HG03045 (cell line): ENCODE results near the gene GUCY1B1.

Experiments used
- ATAC-seq: cut with Tn5 transposase; IDR thresholded peaks from one replicate; pipeline ENCODE4 v1.9.1; 2021; ENCODE audit warnings: mild to moderate bottlenecking, moderate library complexity; ENCODE audit not compliant: unreplicated experiment

GUCY1B1 gene

GRCh38 chr4:155758481-155759371 lies at the start of gene GUCY1B1:
Gene GUCY1B1, plus strand, starts transcription at chr4:155759021. Its CDS starts 120 bp downstream, at chr4:155759141.
- peak; percentile 98 for ATAC-seq

GRCh38 chr4:155709918-155710317 lies 48.9 kb upstream of the GUCY1B1 start:
- no peak for ATAC-seq

- ATAC-seq, result no peak
Observed at GRCh38 chr4:155711556-155711955, 47.3 kb upstream of the GUCY1B1 start.

- no peak for ATAC-seq
Observed at GRCh38 chr4:155712846-155713245, 46.0 kb upstream of the GUCY1B1 start.

GRCh38 chr4:155713911-155714310 lies 44.9 kb upstream of the GUCY1B1 start:
- no peak for ATAC-seq

- ATAC-seq, result no peak
Observed at GRCh38 chr4:155722336-155722735, 36.5 kb upstream of the GUCY1B1 start.

GRCh38 chr4:155722816-155723499 lies 35.9 kb upstream of the GUCY1B1 start:
- ATAC-seq, result no peak

- no peak for ATAC-seq
Observed at GRCh38 chr4:155724731-155725130, 34.1 kb upstream of the GUCY1B1 start.

- no peak for ATAC-seq
Observed at GRCh38 chr4:155734065-155734464, 24.8 kb upstream of the GUCY1B1 start.

GRCh38 chr4:155734951-155735350 lies 23.9 kb upstream of the GUCY1B1 start:
- ATAC-seq, result no peak

- ATAC-seq, result no peak
Observed at GRCh38 chr4:155735496-155735895, 23.3 kb upstream of the GUCY1B1 start.

GRCh38 chr4:155738548-155738947 lies 20.3 kb upstream of the GUCY1B1 start:
- ATAC-seq, result no peak

- ATAC-seq, result no peak
Observed at GRCh38 chr4:155741546-155741945, 17.3 kb upstream of the GUCY1B1 start.

GRCh38 chr4:155742310-155743015 lies 16.4 kb upstream of the GUCY1B1 start:
- no peak for ATAC-seq

GRCh38 chr4:155745984-155746383 lies 12.8 kb upstream of the GUCY1B1 start:
- no peak for ATAC-seq

GRCh38 chr4:155748039-155748438 lies 10.8 kb upstream of the GUCY1B1 start:
- ATAC-seq, result no peak

GRCh38 chr4:155749041-155749440 lies 9.8 kb upstream of the GUCY1B1 start:
- ATAC-seq, result no peak

GRCh38 chr4:155751569-155751968 lies 7.3 kb upstream of the GUCY1B1 start:
- no peak for ATAC-seq

GRCh38 chr4:155757745-155758265 lies 1.0 kb upstream of the GUCY1B1 start:
- no peak for ATAC-seq

GRCh38 chr4:155759372-155760252 lies 791 bp downstream of the GUCY1B1 start:
- ATAC-seq, result peak; percentile 22
